ENCODE data around the gene VCP.

The VCP gene

GRCh38 chr9:35010351-35010958 is 62.0 kb downstream of the VCP start:
- TF ChIP-seq, protein P1, sequence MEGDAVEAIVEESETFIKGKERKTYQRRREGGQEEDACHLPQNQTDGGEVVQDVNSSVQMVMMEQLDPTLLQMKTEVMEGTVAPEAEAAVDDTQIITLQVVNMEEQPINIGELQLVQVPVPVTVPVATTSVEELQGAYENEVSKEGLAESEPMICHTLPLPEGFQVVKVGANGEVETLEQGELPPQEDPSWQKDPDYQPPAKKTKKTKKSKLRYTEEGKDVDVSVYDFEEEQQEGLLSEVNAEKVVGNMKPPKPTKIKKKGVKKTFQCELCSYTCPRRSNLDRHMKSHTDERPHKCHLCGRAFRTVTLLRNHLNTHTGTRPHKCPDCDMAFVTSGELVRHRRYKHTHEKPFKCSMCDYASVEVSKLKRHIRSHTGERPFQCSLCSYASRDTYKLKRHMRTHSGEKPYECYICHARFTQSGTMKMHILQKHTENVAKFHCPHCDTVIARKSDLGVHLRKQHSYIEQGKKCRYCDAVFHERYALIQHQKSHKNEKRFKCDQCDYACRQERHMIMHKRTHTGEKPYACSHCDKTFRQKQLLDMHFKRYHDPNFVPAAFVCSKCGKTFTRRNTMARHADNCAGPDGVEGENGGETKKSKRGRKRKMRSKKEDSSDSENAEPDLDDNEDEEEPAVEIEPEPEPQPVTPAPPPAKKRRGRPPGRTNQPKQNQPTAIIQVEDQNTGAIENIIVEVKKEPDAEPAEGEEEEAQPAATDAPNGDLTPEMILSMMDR (IDR thresholded peaks at IDR 0.05; ENCODE audit: poor library complexity, severe bottlenecking), result no peak
- no peaks in the 10 kb centered on the region for H3K9me3 ChIP-seq (ENCODE audit: severe bottlenecking)
- DNase-seq (ENCODE audit: low spot score) (no peak), ATAC-seq (ENCODE audit: low read depth) (no peak)
- no peaks in the 10 kb centered on the region for H3K27me3 ChIP-seq (ENCODE audit: insufficient read depth, poor library complexity, severe bottlenecking)
- no peak overlapping the region for H3K27ac ChIP-seq (ENCODE audit: poor library complexity, severe bottlenecking)
- no peaks in the 10 kb centered on the region for H3K36me3 ChIP-seq (ENCODE audit: low read depth)
- H3K4me3 ChIP-seq (ENCODE audit: severe bottlenecking), result no peak overlapping the region
- no peaks in the 10 kb centered on the region for H3K4me1 ChIP-seq (ENCODE audit: insufficient read depth, poor library complexity, severe bottlenecking)

All from RWPE2 (cell line).